HG02759 (cell line): ENCODE data around the gene USP33.
"Not testable (repeated sequence)": the region's sequence is repeated elsewhere in the genome, so short reads cannot be mapped to it uniquely, and the experiment has no call there.

ENCODE experiments used
- ATAC-seq: cut with Tn5 transposase; IDR thresholded peaks from one replicate; pipeline ENCODE4 v1.9.1; 2021; ENCODE audit warnings: mild to moderate bottlenecking, moderate library complexity; ENCODE audit not compliant: unreplicated experiment

The USP33 gene

DNA sequence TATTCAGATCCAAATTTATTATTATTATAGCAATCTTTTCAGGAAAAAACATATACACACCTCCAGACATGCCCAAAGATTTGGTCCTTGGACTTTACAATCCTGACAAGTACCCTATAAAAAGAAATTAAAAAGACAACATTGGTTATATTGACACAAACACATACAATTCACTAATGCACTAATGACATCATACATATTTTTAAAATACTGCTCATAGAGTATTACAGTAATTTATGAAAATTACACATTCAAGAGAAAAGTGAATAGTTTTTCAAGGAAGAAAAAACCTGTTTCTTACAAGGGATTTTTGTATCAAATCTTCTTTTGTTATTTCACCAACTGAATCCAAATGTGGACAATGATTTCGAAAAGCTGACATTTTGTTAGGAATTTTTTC is 18.3 kb downstream of the USP33 start:
- no peak for ATAC-seq

DNA sequence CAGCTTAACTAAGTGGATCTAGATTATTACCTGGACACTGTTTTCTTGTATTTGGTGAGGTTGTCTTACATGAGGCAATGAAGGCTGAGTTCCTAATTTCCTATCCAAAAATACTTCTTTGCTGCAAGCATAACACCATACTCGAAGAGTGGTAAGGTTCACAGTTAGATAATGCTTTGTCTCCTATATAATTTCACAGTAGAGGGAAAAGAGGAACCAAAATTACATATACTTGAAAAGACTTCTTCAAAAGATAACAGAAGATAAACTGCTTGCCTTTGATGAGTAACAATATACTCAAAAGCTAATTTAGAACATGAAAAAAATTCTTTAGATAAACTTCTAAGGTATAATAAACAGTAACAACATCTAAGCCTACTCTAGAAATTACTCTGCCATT is 20.4 kb downstream of the USP33 start:
- no peak for ATAC-seq

DNA sequence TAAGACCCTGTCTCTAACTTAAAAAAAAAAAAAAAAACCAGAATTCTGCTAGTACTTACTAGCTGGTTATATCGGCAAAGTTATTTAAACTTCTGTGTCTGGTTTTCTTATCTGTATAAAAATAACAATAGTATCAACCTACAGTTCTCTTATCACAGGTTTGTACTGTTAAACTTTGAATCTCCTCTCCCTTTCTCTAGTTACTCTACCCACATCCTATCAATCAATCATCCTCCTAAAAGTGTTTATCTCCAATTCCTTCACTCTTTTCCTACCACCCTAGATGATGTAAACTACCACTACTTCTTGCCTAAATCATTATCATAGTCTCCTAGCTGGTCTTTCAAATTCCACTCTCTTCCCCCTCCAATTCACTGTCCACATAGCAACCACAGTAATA is 27.6 kb downstream of the USP33 start:
- ATAC-seq: no peak

DNA sequence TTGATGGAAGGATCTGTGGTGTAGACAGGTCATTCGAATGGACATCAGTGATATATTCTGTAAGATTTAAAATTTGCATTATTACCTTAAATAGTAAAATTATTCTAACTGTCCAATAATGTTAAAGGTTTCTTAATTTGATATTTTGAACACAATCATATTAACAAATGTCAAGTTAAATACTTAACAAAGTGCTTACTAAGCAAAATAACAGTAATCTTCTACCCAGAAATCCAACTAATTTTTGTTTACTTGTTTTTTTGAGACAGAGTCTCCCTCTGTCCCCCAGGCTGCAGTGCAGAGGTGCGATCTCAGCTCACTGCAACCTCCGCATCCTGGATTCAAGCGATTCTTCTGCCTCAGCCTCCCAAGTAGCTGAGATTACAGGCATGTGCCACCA is 33.9 kb downstream of the USP33 start:
- ATAC-seq: no peak

DNA sequence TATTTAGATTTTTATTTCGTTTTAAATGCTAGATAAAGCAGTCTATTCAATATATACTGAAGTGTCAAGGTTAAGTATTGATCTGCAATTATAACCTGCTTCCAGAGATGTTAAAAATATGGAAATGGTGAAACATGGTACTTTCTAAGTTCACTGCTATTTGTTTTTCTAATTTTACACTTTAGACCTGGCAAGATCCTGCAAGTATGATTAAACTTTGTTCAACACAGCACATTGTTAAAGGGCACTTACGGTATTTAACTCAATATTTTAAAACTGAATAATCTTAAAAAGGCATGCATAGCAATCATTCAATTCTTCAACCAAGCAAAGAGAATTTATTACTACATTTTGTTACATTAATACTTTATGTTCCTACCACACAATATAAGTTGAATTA is 41.5 kb downstream of the USP33 start:
- no peak for ATAC-seq

DNA sequence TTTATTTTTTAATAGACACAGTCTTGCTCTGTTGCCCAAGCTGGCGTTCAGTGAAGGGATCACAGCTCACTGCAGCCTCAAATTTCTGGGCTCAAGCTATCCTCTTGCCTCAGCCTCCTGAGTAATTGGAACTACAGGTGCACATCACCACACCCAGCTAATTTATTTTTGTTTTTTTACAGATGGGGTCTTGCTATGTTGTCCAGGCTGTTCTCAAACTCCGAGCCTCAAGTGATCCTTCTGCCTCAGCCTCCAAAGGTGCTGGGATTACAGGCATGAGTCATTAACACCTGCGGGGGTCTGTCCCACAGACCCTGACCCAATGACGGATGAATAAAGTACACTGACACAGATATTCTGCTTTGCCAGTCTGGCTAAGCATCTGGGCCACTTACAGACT is 43.6 kb downstream of the USP33 start:
- no peak for ATAC-seq

DNA sequence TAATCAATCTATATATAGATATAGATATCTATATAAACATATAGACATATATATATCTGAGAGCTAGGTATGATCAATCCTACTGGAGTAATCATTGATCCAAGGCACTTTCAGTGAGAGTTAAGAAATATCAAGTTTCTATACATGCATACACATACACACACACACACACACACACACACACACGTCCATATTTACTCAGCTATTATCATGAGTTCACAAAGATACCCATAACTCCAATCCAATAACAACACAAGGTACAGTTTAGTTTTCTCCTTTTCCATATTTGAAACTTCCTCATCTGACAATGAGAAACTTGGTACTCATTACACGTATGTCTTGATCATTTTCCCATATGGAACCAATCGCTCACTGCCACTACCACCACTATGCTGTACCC is 49.9 kb downstream of the USP33 start:
- ATAC-seq: no peak

DNA sequence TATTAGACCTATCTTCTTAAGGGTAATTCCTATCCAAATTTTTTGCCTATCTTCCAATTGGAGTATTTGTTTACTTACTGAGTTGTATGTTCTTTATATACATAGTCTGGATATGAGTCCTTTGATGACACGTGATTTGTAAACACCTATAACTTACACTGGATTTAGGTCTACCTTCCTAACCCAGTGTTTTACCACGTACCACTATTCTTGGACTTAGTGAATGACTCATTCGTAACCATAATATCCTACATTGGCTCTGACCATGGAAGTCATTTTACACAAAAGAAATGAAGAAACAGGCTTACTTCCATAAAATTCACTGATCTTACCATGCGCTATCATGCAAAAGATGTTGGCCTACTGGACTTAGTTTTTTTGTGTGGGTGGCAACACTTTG is 53.3 kb downstream of the USP33 start:
- ATAC-seq: no peak

DNA sequence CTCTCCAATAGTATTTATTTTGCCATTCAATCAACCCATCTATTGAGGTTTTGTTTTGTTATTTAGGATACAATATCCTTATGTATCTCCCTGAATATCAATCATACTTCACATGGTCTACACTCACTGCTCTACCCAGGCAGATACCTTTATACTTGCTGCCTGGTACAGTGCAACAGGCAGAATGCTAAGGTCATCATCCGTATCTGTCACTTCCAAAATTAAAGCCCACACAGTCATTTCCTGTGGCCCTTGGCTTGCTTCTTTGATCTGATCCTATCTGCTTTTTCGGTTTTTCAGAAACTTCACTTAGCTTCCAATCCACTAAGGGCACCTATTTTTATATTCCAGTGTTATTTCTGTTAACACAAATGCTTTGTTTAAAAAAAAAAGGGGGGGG is 54.9 kb downstream of the USP33 start:
- no peak for ATAC-seq

DNA sequence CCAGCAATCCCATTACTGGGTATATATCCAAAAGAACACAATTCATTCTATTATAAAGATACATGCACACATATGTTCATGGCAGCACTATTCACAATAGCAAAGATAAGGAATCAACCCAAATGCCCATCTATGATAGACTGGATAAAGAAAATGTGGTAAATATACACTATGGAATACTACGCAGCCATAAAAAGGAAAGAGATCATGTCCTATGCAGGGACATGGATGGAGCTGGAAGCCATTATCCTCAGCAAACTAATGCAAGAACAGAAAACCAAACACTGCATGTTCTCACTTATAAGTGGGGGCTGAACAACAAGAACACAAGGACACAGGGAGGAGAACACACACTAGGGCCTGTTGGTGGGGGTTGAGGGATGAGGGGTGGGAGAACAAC is 60.0 kb downstream of the USP33 start:
- not testable (repeated sequence) for ATAC-seq

DNA sequence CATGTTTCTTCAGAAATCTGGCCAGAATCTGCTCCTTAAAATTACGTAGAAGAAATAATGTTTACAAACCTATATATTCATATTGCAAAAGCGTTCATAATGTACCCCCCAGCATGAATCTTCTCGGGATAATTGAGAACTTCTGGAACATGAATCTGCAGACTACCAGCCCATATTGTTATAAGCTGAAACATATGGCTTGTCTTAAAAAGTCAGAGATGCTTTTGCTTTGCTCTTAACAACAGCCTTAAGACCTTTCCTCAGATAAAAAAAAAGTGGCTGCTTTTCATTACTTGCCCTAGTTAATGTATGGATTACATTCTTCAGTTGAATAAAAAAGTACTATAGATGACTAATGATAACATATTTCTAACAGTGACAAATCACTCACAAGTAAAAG is 62.2 kb downstream of the USP33 start:
- ATAC-seq: no peak

DNA sequence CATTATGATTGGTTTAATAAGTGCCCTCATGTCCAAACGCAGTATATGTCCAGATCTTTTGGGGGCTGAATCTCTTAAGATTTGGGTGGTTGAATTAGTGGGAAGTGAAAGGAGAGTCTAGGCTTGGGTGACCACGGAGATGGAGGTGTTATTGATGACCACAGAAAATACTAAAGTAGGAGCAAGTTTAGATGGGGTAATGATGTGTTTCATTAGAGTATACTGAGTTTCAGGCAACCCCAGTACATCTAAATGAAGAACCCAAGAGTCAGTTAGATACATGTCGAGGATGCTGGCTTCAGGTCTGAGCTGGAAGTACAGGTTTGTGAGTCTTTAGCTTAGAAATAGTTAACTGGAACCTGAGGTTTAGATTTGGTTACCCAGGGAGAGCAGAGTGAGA is 70.7 kb downstream of the USP33 start:
- no peak for ATAC-seq

DNA sequence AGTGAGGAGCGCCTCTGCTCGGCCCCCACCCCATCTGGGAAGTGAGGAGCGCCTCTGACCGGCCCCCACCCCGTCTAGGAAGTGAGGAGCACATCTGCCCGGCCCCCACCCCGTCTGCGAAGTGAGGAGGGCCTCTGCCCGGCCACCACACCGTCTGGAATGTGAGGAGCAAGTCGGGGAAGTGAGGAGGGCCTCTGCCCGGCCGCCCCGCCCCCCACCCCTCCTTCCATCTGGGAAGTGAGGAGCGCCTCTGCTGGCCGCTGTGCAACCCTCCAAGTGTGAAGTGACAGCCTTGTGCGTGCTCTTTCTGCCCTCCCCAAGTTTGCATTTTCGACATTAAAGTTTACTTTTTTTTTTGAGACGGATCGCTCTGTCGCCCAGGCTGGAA is 72.1 kb downstream of the USP33 start:
- ATAC-seq: no peak

DNA sequence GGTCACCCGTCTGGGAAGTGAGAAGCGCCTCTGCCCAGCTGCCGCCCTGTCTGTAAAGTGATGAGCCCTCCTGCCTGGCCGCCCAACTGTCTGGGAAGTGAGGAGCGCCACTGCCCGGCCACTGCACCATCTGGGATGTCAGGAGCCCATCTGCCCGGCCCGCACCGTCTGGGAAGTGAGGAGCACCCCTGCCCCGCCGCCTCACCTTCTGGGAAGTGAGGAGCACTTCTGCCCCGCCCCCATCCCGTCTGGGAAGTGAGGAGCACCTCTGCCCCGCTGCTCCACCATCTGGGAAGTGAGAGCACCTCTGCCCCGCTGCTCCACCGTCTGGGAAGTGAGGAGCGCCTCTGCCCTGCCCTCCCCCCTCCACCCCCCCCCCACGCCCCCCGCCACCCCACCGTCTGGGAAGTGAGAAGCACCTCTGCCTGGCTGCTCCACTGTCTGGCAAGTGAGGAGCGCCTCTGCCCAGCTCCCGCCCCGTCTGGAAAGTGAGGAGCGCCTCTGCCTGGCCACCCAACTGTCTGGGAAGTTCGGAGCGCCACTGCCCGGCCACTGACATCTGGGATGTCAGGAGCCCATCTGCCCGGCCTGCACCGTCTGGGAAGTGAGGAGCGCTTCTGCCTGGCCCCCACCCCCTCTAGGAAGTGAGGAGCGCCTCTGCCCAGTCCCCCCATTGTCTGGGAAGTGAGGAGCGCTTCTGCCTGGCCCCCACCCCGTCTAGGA is 72.7 kb downstream of the USP33 start:
- no peak for ATAC-seq

DNA sequence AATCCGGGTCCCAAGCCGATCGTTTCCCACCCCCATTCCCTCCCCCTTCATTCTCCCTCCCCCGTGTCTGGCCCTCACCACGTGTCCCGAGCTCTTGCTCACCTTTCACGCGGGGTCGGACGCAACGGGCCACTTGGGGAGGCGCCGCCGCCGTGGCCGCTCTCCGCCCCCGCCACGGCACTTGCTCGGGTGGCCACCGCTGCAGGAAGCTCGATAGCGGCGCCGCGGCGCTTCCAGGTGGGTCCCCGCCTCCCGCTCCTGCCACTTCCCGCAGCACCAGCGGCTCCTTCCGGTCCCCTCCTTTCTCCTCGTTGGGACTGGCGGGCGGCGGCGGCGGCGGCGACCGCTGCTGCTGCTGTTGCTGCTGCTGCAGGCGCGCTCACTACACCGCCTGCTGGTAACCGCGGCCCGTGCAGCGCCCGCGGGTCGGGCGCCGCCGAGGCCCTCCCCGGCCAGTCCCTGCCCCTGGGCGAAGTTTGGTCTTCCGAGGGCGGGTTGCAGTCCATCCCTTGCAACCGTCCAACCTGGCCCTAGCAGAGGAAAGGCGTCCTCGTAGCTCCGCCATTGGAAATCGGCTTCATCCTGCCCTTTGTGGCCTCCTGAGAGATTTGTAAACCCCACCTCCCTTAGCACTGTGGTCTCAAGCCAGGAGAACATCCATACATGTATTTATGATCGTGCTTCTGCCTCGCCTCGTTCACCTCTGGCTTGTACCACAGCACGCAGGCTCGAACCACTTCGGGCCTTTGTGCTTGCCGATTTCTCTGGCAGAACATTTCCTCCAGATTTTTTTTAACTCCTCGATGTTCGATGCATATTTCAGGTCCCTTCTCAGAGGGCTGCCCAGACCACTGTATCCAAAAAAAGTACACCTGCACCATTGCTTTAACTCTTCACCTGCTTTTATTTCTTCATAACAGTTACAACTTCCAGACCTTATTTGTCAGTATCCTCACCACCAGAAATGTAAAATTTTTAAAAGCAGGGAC is 76.2 kb downstream of the USP33 start:
- peak; percentile 82 for ATAC-seq

DNA sequence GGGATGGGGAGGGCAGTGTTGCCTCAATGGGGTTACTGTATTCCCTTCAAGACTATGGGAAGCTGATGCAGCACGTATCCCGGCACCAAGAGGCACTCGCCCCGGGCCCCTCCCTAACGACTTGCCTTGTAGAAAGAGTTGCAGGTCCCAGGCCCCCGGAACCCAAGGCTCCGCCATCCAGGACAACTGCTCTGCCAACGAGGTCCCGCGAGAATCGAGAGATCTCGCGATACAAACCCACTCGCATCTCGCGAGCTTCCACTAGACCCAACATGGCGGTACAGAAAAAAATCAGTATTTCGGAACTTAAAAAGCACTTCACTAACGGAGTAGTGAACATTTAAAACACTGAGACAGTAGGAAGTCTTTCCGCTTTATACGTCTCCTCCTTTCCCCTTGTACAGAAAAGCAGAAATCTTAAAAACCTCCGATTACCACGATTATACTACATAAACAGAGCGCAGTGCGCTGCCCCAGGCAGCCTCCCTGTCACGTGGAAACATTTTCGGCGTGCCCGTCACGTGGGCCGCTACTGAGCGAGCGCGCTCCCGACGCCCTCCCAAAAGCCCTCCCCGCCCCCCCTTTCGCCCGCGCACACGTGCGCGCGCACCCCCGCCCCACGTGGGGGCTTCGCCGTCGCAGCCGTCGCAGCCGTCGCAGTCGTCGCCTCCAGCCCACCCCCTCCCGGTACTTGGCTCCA is 77.0 kb downstream of the USP33 start, which contains the start of gene ZZZ3:
Gene ZZZ3 (minus strand): TSS at position 199 of the 700 bp plus-strand sequence. CDS start 49,304 bp downstream, outside the sequence.
- ATAC-seq: peak; percentile 72

DNA sequence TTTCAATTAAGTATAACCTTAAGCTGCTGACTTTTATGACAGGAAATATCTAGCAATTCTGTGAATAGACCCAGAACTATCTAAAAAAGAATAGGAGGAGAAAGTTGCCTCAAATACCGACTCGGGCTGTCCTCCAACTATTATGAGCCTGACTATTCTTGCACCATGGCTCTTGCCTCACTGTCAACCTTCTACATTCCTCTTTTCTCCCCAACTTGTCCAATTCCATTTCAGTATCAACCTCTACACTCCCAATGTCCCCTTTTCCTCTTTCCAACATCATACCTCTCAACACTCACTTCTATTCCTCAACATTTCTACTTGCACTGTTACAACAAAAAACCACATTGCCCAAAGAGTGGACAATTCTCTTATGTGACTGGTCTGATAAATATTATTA is 79.5 kb downstream of the USP33 start:
- no peak for ATAC-seq

DNA sequence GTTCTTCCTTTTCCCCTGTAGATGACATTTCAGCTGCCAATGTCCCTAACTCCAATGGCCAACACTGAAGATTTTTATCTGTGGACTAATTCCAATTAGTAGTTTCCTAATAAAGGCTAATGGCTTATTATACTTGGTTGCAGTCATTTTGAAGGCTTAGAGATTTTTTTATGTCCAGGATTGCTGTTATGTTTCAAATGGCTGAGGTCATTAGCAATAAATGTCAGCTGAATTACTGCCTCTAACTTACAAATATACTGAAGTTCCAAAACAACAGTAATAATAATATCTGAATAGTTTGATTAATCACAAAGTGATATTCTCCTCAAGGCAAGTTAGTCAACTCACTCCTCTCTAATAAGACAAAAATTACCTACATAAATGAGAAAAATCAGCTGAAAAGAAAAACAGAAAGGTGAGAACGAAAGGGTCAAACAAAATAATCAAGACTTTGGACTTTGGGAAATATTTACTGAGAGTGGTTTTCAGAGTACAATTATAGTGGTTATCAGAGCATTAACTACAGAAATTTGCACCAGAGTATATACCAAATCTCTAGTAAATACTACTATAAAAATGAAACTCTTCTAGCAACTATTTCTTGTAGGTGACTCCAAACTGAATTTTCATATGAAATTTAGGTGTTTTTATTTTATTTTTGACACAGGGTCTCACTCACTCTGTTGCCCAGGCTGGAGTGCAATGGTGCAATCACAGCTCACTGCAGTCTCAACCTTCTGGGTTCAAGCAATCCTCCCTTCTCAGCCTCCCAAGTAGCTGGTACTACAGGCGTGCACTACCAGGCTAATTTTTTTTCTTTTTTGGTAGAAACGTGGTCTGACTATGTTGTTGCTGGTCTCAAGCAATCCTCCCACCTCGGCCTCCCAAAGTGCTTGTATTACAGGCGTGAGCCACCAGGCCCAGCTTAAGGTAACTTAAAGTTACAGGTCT is 80.7 kb downstream of the USP33 start:
- no peak for ATAC-seq

DNA sequence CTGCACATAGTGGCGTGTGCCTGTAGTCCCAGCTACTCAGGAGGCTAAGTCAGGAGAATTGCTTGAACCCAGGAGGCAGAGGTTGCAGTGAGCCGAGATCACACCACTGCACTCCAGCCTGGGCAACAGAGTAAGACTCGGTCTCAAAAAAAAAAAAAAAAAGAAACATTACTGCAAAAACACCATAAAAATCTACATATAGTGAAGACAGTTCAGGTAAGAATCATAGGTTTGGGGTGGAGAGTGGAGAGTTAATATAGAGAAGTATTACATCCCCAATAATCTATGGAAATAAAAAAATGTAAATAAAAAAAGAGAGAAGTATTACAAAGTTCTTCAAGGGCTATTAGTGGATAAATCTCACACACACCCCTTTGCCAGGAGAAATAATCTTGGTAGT is 84.8 kb downstream of the USP33 start:
- not testable (repeated sequence) for ATAC-seq

DNA sequence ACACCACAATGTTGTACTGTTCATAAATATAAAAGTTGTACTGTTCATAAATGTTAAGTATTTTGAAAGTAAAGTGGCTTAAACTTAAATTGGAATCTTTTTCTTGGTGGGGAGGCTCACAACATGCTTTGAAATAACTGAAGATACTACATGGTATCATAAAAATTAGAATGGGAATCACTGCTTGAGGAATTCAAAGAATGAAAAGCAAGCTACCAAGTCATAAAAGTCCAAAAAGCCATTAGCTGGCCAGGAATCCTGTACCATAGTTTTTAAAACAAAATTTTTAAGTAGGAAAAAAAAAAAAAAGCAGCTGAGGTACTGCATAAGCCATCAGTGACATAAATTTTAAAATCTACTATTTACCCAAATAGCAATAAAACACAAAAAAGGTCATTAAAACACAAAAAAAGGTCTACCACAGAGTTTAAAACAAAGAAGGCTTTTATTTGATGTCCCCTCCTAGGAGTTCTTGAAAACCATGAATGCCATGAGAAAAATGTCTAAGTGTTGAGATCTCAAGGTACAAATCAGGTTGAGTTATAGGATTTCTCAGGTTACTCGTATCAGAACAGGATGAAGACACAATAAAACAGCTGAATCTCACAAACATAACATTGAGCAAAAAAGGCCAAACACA is 85.8 kb downstream of the USP33 start:
- ATAC-seq: no peak
